Motor neuron (in vitro differentiated cells): Measurements from ENCODE around the gene CT45A9. TPM values are rescaled to one million over a fixed set of nuclear protein-coding genes. Genes with fewer than 3 reads are reported as not detected.
"Not testable (repeated sequence)": the region's sequence is repeated elsewhere in the genome, so short reads cannot be mapped to it uniquely, and the experiment has no call there.

ENCODE experiments used
- ATAC-seq, 8 experiments: fragments of 200-7000 bp; cut with Tn5 transposase; replicated peaks in 6 of 8; 2 replicates each; pipeline ENCODE4 v1.8.0; 2021; ENCODE audit warnings: mild to moderate bottlenecking in 8 of 8, moderate library complexity in 8 of 8
- H3K27ac ChIP-seq, 2 donors: fragments of 250-450 bp; sonication (Bioruptor Pico); 2 replicates each; pipeline ENCODE4 v1.9.0; 2021; ENCODE audit warnings: antibody characterized with exemption in 2 of 2, mild to moderate bottlenecking in 2 of 2, moderate library complexity in 1 of 2
- H3K4me1 ChIP-seq, 2 donors: fragments of 250-450 bp; sonication (Bioruptor Pico); replicated peaks in 1 of 2; 2 replicates each; pipeline ENCODE4 v1.6.1; 2021; ENCODE audit warnings: antibody characterized with exemption in 2 of 2, mild to moderate bottlenecking in 2 of 2, moderate library complexity in 1 of 2
- H3K4me3 ChIP-seq, 5 donors: fragments of 250-450 bp; sonication (Bioruptor Pico); 2 replicates each; pipeline ENCODE4 v1.9.0; 2021; ENCODE audit warnings: antibody characterized with exemption in 5 of 5, mild to moderate bottlenecking in 5 of 5, moderate library complexity in 4 of 5
- WGBS, 10 experiments: fragments of 450-650 bp; shearing (Covaris generic); methylation state at CpG; one replicate each; pipeline ENCODE4 v1.0.0; 2022; 5-methylcytosine and 5-hydroxymethylcytosine counted together
- in situ Hi-C, 9 experiments: fragments of 400-800 bp; cut with MboI; loops; one replicate each; pipeline ENCODE4 v1.15.0; 2021; ENCODE audit warnings: low sequenced_read_pairs in 9 of 9, low pct_unique_long_range_greater_than_20kb in 2 of 9; ENCODE audit not compliant: unreplicated experiment in 9 of 9
- total RNA-seq, 8 experiments: library from RNA; unstranded; fragments of 300-600 nt; gene quantifications; 2 replicates each; pipeline versions ENCODE4 v1.2.3 to v1.2.4, GENCODE V29; 2022

CT45A9 gene
- not detected for total RNA-seq

DNA sequence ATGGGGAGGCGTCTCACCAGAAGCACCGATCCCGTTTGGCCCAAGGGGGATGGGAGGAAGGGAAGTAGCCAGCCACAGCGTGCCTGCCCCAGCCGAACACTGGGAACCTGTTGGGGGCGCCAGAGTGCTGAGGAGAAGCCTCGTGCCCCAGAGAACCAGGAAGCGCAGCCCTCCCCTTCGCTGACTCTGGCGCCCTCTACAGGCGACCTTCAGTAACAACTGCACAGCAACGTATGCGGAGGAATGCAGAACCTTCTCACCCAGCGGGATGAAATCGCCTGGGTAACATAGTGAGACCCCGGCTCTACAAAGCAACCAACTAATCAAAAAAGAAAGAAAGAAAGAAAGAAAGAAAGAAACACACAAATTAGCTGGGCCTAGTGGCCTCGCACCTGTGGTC, at the start of gene CT45A9:
CT45A9 (minus strand) TSS at position 101 of the 400 bp plus-strand sequence. CDS start 3,751 bp downstream, outside the sequence.
- in situ Hi-C loops, H3K4me1 ChIP-seq, H3K4me3 ChIP-seq, H3K27ac ChIP-seq, ATAC-seq: not testable (repeated sequence)
- WGBS, 10 experiments = no CpG with 5 or more reads among the region's 17 CpGs

DNA sequence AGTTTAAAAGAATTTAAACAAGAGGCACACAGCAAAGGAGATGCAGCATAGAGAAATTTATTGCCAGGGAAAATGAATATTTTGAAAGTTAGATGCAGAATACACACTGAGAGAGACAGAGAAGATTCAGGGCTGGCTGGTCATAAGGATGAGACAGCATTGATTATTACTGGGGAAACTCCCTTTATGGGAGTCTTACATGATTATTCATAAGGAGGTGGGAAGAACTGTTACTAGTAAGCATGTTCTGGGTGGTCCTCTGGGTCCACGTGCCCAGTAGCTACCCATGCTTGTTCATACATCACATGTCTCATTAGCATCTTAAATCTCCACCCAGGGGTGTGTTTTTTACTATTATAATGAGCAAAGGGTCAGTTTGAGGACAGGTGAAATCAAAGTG, 48.9 kb upstream of the CT45A9 start:
- ATAC-seq = peak in 3 of 8 experiments; percentile 87 to 91 (median 90)
- in situ Hi-C loops = not testable (repeated sequence)
- 17% methylated on average over 1 of the region's 1 CpG; no CpG with 5 or more reads in 9 of the 10 experiments for WGBS, 10 experiments

DNA sequence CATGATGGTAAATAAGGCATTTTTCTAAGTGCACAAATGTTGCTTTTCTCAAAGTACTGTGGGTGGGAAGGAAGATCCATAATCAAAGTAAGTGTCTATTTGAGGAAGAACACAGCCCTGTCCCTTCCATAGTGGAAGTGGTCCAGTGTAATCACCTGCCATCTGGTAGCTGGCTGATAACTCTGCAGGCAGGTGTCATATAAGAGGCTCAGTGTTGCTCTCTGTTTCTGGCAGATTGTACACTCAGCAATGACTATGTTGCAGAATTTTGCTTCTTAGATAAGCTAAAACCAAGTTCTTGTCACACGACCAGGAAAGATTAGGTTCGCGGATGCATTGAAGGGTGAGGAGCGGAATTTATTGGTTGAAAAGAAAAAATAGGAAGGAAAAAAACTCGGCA, 42.8 kb upstream of the CT45A9 start:
- Histone ChIP-seq H3K4me1 (no peaks in the 10 kb centered on the region), H3K27ac (no peak overlapping the region), H3K4me3 (no peak overlapping the region)
- no peak for ATAC-seq
- in situ Hi-C loops = no loop called here
- WGBS, 10 experiments = 50 to 85% (median 57%) methylated on average over 4 to 5 of the region's 5 CpGs; no CpG with 5 or more reads in 7 of the 10 experiments

More for the DNA sequence above, 48.9 kb upstream of the CT45A9 start:
- H3K4me3 ChIP-seq, H3K4me1 ChIP-seq, H3K27ac ChIP-seq: not testable (repeated sequence)

GRCh38 chrX:135910251-135910650, 38.6 kb upstream of the CT45A9 start:
- in situ Hi-C loops = no loop called here
- no peaks in the 10 kb centered on the region for H3K4me1 ChIP-seq
- no peak for ATAC-seq
- H3K4me3 ChIP-seq = no peak overlapping the region
- 20 to 90% (median 57%) methylated on average over 1 to 3 of the region's 5 CpGs; no CpG with 5 or more reads in 5 of the 10 experiments for WGBS, 10 experiments
- no peak overlapping the region for H3K27ac ChIP-seq

GRCh38 chrX:135893294-135893817, 21.7 kb upstream of the CT45A9 start, which contains the start of the genes CT45A10 and SAGE1:
Gene CT45A10, minus strand, starts transcription at chrX:135893444. Its CDS starts 8,100 bp downstream, at chrX:135885344.
Gene SAGE1, plus strand, starts transcription at chrX:135893716. Its CDS starts 2,527 bp downstream, at chrX:135896243.
- in situ Hi-C loops = no loop called here
- ATAC-seq = no peak
- no peak within 1 kb of the TSS for H3K27ac ChIP-seq
- H3K4me3 ChIP-seq = no peak within 1 kb of the TSS
- 84% methylated on average over 15 of the region's 22 CpGs; no CpG with 5 or more reads in 9 of the 10 experiments for WGBS, 10 experiments
- no peaks in the 10 kb centered on the region for H3K4me1 ChIP-seq

DNA sequence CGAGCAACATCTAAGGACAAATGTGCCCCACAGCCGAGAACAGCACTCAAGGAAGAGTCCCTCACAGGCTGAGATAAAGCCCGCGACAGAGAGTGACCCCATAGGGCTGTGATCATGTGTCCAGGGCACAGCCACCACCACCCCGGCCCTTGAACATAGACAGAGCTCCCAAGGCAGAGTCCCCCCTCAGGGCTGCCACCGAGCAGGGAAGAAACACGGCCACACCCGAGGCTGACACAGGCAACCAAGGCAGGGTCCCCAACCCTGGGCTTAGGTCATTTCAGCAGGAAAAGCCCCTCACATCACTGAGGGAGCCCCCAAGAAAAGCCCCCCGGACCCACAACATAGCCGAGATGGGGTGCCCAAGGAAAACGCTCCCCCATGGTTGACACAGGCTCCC, 21.2 kb upstream of the CT45A9 start:
- no peak for ATAC-seq
- WGBS, 10 experiments = 81% methylated on average over 5 of the region's 11 CpGs; no CpG with 5 or more reads in 9 of the 10 experiments
- in situ Hi-C loops = no loop called here

DNA sequence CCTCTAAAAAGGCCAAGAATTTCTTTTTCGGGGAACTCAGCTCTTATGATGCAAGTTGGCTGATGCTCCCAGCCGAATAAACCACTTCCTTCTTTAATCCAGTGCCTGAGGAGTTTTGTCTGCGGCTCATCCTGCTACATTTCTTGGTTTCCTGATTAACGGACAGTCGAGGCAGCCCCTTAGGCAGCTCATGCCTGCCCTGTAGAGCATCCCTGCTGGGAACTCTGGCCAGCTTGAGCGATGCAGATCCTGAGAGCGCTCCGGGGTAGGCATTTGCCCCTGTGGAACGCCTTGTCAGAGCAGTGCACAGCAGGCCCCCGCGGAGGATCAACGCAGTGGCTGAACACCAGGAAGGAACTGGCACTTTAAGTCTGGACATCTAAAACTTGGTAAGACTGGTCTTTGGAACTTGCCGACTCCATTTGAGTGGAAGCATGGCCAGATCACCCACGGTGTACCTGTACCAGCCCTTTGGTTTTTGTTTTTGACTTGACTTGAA, 18.5 kb upstream of the CT45A9 start:
- ATAC-seq = no peak
- 35 to 96% (median 70%) methylated on average over 1 to 4 of the region's 14 CpGs; no CpG with 5 or more reads in 6 of the 10 experiments for WGBS, 10 experiments
- H3K4me1 ChIP-seq = no peaks in the 10 kb centered on the region
- no peak overlapping the region for H3K27ac ChIP-seq
- H3K4me3 ChIP-seq = no peak overlapping the region
- in situ Hi-C loops = no loop called here

More for the DNA sequence above, 21.2 kb upstream of the CT45A9 start:
- Histone ChIP-seq H3K4me1 (no peaks in the 10 kb centered on the region), H3K27ac (no peak overlapping the region), H3K4me3 (no peak overlapping the region)

DNA sequence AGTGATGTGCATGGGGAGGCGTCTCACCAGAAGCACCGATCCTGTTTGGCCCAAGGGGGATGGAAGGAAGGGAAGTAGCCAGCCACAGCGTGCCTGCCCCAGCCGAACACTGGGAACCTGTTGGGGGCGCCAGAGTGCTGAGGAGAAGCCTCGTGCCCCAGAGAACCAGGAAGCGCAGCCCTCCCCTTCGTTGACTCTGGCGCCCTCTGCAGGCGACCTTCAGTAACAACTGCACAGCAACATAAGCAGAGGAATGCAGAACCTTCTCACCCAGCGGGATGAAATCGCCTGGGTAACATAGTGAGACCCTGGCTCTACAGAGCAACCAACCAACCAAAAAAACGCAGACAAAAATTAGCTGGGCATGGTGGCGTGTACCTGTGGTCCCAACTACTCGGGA, 17.4 kb upstream of the CT45A9 start:
- whole genome bisulfite sequencing, 10 experiments = 40 to 60% (median 53%) methylated on average over 1 to 3 of the region's 15 CpGs; no CpG with 5 or more reads in 7 of the 10 experiments
- H3K27ac ChIP-seq, H3K4me3 ChIP-seq, H3K4me1 ChIP-seq, in situ Hi-C loops, ATAC-seq: not testable (repeated sequence)

GRCh38 chrX:135888230-135888629, 16.6 kb upstream of the CT45A9 start:
- in situ Hi-C loops, H3K27ac ChIP-seq, H3K4me1 ChIP-seq, ATAC-seq, H3K4me3 ChIP-seq: not testable (repeated sequence)
- WGBS, 10 experiments = no CpG with 5 or more reads among the region's 18 CpGs

- H3K27ac ChIP-seq, H3K4me1 ChIP-seq, H3K4me3 ChIP-seq, in situ Hi-C loops, ATAC-seq: not testable (repeated sequence)
- 0% methylated on average over 1 of the region's 5 CpGs; no CpG with 5 or more reads in 8 of the 10 experiments for WGBS, 10 experiments
Measured at GRCh38 chrX:135882741-135883140, 11.1 kb upstream of the CT45A9 start.

GRCh38 chrX:135854438-135854837, 17.2 kb downstream of the CT45A9 start, which contains the start of gene CT45A8:
Gene CT45A8, minus strand, starts transcription at chrX:135854538. Its CDS starts 3,755 bp downstream, at chrX:135850783.
- H3K4me3 ChIP-seq, H3K27ac ChIP-seq, ATAC-seq, H3K4me1 ChIP-seq, in situ Hi-C loops: not testable (repeated sequence)
- WGBS, 10 experiments = no CpG with 5 or more reads among the region's 17 CpGs

- in situ Hi-C loops, ATAC-seq: not testable (repeated sequence)
Measured at GRCh38 chrX:135837180-135837579, 34.4 kb downstream of the CT45A9 start, which contains the start of gene CT45A7. Gene CT45A7, minus strand, starts transcription at chrX:135837280. Its CDS starts 3,747 bp downstream, at chrX:135833533.

GRCh38 chrX:135819912-135820311, 51.7 kb downstream of the CT45A9 start, which contains the start of gene CT45A2:
Gene CT45A2, minus strand, starts transcription at chrX:135820012. Its CDS starts 3,747 bp downstream, at chrX:135816265.
- ATAC-seq, H3K4me3 ChIP-seq, in situ Hi-C loops, H3K4me1 ChIP-seq, H3K27ac ChIP-seq: not testable (repeated sequence)
- no CpG with 5 or more reads among the region's 17 CpGs for WGBS, 10 experiments

More at GRCh38 chrX:135837180-135837579, 34.4 kb downstream of the CT45A9 start, which contains the start of gene CT45A7:
- not testable (repeated sequence) for H3K4me1 ChIP-seq, H3K27ac ChIP-seq, H3K4me3 ChIP-seq
- no CpG with 5 or more reads among the region's 17 CpGs for WGBS, 10 experiments
